Activated CD4-positive, alpha-beta T cell treated with anti-CD3 and anti-CD28 coated beads, Interleukin-2, amount 50 U/mL, for 16 hours (primary cell): ENCODE data around the gene HDAC8.
"Not testable (repeated sequence)": the region's sequence is repeated elsewhere in the genome, so short reads cannot be mapped to it uniquely, and the experiment has no call there.

Experiments
- DNase-seq: peaks from one replicate; pipeline ENCODE4 v3.0.0-alpha.2; 2020

HDAC8 gene

GRCh38 chrX:72572248-72573157, at the start of gene HDAC8:
Gene HDAC8, minus strand, starts transcription at chrX:72572843. Its CDS starts 82 bp downstream, at chrX:72572761.
- peak; percentile 70 for DNase-seq

GRCh38 chrX:72621625-72622485, 49.2 kb upstream of the HDAC8 start:
- DNase-seq, result peak; percentile 91

- DNase-seq, result peak; percentile 54
Measured at GRCh38 chrX:72621163-72621562, 48.5 kb upstream of the HDAC8 start.

- peak; percentile 77 for DNase-seq
Measured at GRCh38 chrX:72620550-72621145, 48.0 kb upstream of the HDAC8 start.

- no peak for DNase-seq
Measured at GRCh38 chrX:72609313-72609712, 36.7 kb upstream of the HDAC8 start.

GRCh38 chrX:72604705-72605104, 32.1 kb upstream of the HDAC8 start:
- DNase-seq, result peak; percentile 20

- peak; percentile 35 for DNase-seq
Measured at GRCh38 chrX:72604112-72604511, 31.5 kb upstream of the HDAC8 start.

GRCh38 chrX:72591038-72591437, 18.4 kb upstream of the HDAC8 start:
- not testable (repeated sequence) for DNase-seq

- DNase-seq, result no peak
Measured at GRCh38 chrX:72584163-72584562, 11.5 kb upstream of the HDAC8 start.

- no peak for DNase-seq
Measured at GRCh38 chrX:72576141-72576894, 3.7 kb upstream of the HDAC8 start.

- no peak for DNase-seq
Measured at GRCh38 chrX:72573158-72573511, 492 bp upstream of the HDAC8 start.

- peak; percentile 1 for DNase-seq
Measured at GRCh38 chrX:72569786-72570185, 2.9 kb downstream of the HDAC8 start.

- no peak for DNase-seq
Measured at GRCh38 chrX:72568406-72569092, 4.1 kb downstream of the HDAC8 start.

GRCh38 chrX:72566448-72566847, 6.2 kb downstream of the HDAC8 start:
- DNase-seq, result no peak

- not testable (repeated sequence) for DNase-seq
Measured at GRCh38 chrX:72559655-72560054, 13.0 kb downstream of the HDAC8 start.

- no peak for DNase-seq
Measured at GRCh38 chrX:72554448-72555140, 18.0 kb downstream of the HDAC8 start.

GRCh38 chrX:72552443-72552842, 20.2 kb downstream of the HDAC8 start:
- DNase-seq, result not testable (repeated sequence)

- DNase-seq, result no peak
Measured at GRCh38 chrX:72545990-72546389, 26.7 kb downstream of the HDAC8 start.

- DNase-seq, result no peak
Measured at GRCh38 chrX:72540318-72540717, 32.3 kb downstream of the HDAC8 start.

GRCh38 chrX:72539822-72540221, 32.8 kb downstream of the HDAC8 start:
- DNase-seq, result no peak

- no peak for DNase-seq
Measured at GRCh38 chrX:72536542-72536941, 36.1 kb downstream of the HDAC8 start.
